Endothelial cell of umbilical vein (primary cell): ENCODE results near the gene OTOP2. TPM values are rescaled to one million over a fixed set of nuclear protein-coding genes. Genes with fewer than 3 reads are reported as not detected.

Experiments used
- BruUV-seq: library from RNA; stranded (reverse); fragments of 400-500 nt; replicated peaks from 2 replicates; lab custom pipeline; 2021; lab: Mats Ljungman, UMichigan
- CTCF ChIA-PET: fragments of 300-600, 350-600 bp; sonication (Branson Sonifier 250); formaldehyde crosslinking; loops from one replicate; lab custom pipeline; 2021; ENCODE audit warnings: antibody characterized with exemption, inconsistent platforms; lab: Charles Lee
- POLR2A ChIA-PET: fragments of 300-600, 350-600 bp; sonication (Branson Sonifier 250); formaldehyde crosslinking; loops from one replicate; lab custom pipeline; 2021; ENCODE audit warnings: antibody characterized with exemption, inconsistent platforms; lab: Charles Lee
- DNase-seq: peaks from one replicate; pipeline ENCODE4 v3.0.0-alpha.2; 2011; ENCODE audit warnings: low read depth, low spot score
- FAIRE-seq: peaks from 2 replicates; lab custom pipeline; 2011; peaks lifted over from hg19 to GRCh38; lab: Jason Lieb, UNC
- H2AFZ ChIP-seq: 2 replicates; pipeline ENCODE4 v1.6.0; 2012; ENCODE audit warnings: low read depth, low read length, control low read depth, inconsistent platforms
- H3K27ac ChIP-seq: 2 replicates; pipeline ENCODE4 v1.5.1; 2011; ENCODE audit warnings: low read depth, mild to moderate bottlenecking, control low read depth, low read length, moderate library complexity; ENCODE audit not compliant: insufficient read depth
- H3K27me3 ChIP-seq, 2 experiments: 2 replicates each; pipeline versions ENCODE4 v1.6.0 to v1.6.1; 2011; ENCODE audit warnings: low read length in 2 of 2, mixed read lengths in 1 of 2; ENCODE audit not compliant: control insufficient read depth in 2 of 2, insufficient read depth in 2 of 2
- H3K36me3 ChIP-seq, 2 experiments: 2 replicates in 1 of 2; 3 replicates in 1 of 2; pipeline ENCODE4 v1.5.1; 2011; ENCODE audit warnings: low read length in 2 of 2, mild to moderate bottlenecking in 1 of 2, moderate library complexity in 1 of 2; ENCODE audit not compliant: control insufficient read depth in 2 of 2, insufficient read depth in 2 of 2; ENCODE audit errors: extremely low read depth in 1 of 2
- H3K4me1 ChIP-seq: 3 replicates; pipeline ENCODE4 v1.5.1; 2011; ENCODE audit warnings: mild to moderate bottlenecking, low read length; ENCODE audit not compliant: control insufficient read depth, insufficient read depth; ENCODE audit errors: extremely low read depth
- H3K4me2 ChIP-seq: 2 replicates; pipeline ENCODE4 v1.6.1; 2011; ENCODE audit warnings: low read length, control low read depth, mixed read lengths; ENCODE audit not compliant: insufficient read depth
- H3K4me3 ChIP-seq, 3 experiments: fragments of 200-600 bp in 1 of 3; sonication (generic), shearing (Covaris generic) in 1 of 3; replicated peaks in 1 of 3; 2 replicates each; pipeline ENCODE4 v1.5.1; 2011 to 2016; ENCODE audit warnings: control low read depth in 3 of 3, low read length in 3 of 3, mild to moderate bottlenecking in 2 of 3, inconsistent platforms in 1 of 3, low read depth in 1 of 3, moderate library complexity in 1 of 3; ENCODE audit not compliant: insufficient read depth in 1 of 3
- H3K79me2 ChIP-seq: 2 replicates; pipeline ENCODE4 v1.6.0; 2012; ENCODE audit warnings: low read length, inconsistent platforms; ENCODE audit not compliant: control insufficient read depth, insufficient read depth
- H3K9ac ChIP-seq: replicated peaks from 2 replicates; pipeline ENCODE3; 2011; ENCODE audit warnings: low read length, control low read depth; ENCODE audit not compliant: insufficient read depth; ENCODE audit errors: extremely low read depth
- H3K9me1 ChIP-seq: replicated peaks from 3 replicates; pipeline ENCODE4 v1.6.0; 2011; ENCODE audit warnings: mild to moderate bottlenecking, low read length; ENCODE audit not compliant: control insufficient read depth, insufficient read depth; ENCODE audit errors: extremely low read depth
- H3K9me3 ChIP-seq: replicated peaks from 2 replicates; pipeline ENCODE4 v1.5.1; 2012; ENCODE audit warnings: low read length, inconsistent platforms; ENCODE audit not compliant: control insufficient read depth, insufficient read depth
- H4K20me1 ChIP-seq: replicated peaks from 2 replicates; pipeline ENCODE3; 2011; ENCODE audit warnings: mild to moderate bottlenecking, low read length; ENCODE audit not compliant: control insufficient read depth, insufficient read depth; ENCODE audit errors: extremely low read depth
- EZH2 ChIP-seq: IDR thresholded peaks from 2 replicates; pipeline ENCODE4 v1.6.1; 2012; ENCODE audit warnings: borderline replicate concordance, low read depth, mild to moderate bottlenecking, moderate library complexity, low read length, inconsistent platforms; ENCODE audit not compliant: severe bottlenecking
- FOS ChIP-seq: IDR thresholded peaks from 2 replicates; pipeline ENCODE4 v1.6.1; 2011; ENCODE audit warnings: mild to moderate bottlenecking, low read length, moderate library complexity, borderline replicate concordance; ENCODE audit not compliant: insufficient read depth
- GATA2 ChIP-seq: IDR thresholded peaks from 2 replicates; pipeline ENCODE4 v1.7.0; 2011; ENCODE audit warnings: low read depth, mild to moderate bottlenecking, moderate library complexity, mixed read lengths, low read length; ENCODE audit not compliant: insufficient read length, insufficient read depth
- dilution Hi-C: fragments of 300-500 bp; cut with MboI; formaldehyde crosslinking; loops from one replicate; pipeline ENCODE4 v1.15.0; 2019; ENCODE audit warnings: low sequenced_read_pairs; ENCODE audit not compliant: extremely low pct_ligation_motif_present
- intact Hi-C: fragments of 100-400 bp; cut with micrococcal nuclease; formaldehyde crosslinking; loops from one replicate; pipeline ENCODE4 v1.10.0; 2022
- polyA plus RNA-seq, 4 experiments: library from polyadenylated mRNA; depleted of rRNA in 3 of 4; stranded (reverse) in 3 of 4; unstranded in 1 of 4; fragments of >200 nt; gene quantifications; 2 replicates each; pipeline versions ENCODE4 v1.2.1 to v1.2.3, GENCODE V29; 2011 to 2012; ENCODE audit warnings: missing spikeins in 1 of 4
- total RNA-seq: library from RNA; stranded (reverse); gene quantifications from 2 replicates; pipeline ENCODE4 v1.2.3, GENCODE V29; 2021

The OTOP2 gene
- total and polyA plus RNA-seq, 2 donors (not counting 3 experiments of a cell fraction or from before 2014, with no cell fraction given) = not detected

DNA sequence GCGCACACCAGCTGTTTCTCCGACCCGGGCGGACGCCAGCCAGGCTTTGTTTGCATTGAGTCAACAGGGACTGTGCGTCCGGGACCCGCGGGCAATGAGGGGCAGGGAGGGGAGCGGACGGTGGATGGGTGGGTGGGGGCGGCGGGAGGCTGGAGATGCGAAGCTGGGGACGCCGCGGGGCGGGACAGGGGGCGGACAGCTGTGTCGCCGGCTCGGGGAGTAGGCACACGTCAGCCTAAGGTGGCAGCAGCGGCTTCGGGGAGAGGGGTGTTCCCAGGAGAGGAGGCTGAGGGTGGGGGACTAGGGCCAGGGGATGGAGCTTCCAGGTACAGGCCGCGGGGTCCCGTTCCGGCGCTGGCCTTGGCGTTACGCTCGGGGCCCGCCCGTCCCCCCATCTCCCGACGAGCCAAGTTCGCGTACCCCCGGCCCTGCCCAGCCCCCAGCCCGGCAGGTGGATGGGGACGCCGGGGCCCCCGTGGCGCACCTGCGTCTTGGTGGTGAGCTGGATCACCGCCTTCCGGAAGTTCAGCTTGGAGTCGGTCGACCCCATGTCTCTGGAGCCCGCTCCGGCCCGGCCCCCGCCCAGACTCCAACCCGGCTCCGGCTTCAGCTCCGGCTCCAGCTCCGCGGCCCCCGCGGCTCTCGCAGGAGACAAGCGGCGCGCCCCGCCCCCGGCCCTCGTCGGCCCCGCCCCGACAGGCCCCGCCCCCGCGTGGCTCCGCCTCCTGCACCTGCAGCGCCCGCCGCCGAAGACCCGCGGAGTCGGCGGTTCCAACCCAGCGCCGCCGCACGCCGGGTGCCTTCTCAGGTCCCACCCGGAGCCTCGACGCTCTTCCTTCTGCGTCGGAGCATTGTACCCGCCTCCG, 48.3 kb downstream of the OTOP2 start, which contains the start of gene HID1:
Gene HID1 (minus strand): TSS at position 653 of the 866 bp plus-strand sequence. CDS start 103 bp downstream, at position 550.
- ChIA-PET CTCF (interaction anchor here (0.7 to 6.9 kb wide), 11 partner anchors 10 to 229 kb away, joined by 3 to 63 read pairs (median 4); partner anchors contain the start of genes CDR2L and MRPL58), POLR2A (interaction anchor here (1.3 to 2.0 kb wide), 3 partner anchors 11 to 99 kb away, joined by 4 to 8 read pairs (median 8); partner anchors contain the start of genes CDR2L and FDXR)
- Histone ChIP-seq H3K4me1 (peaks cover 17% of the 10 kb centered on the region), H3K79me2 (no peaks in the 10 kb centered on the region), H3K4me3 (peak within 1 kb of the TSS; percentile 51 to 89 (median 74)), H3K27me3 (peaks cover 5% of the 10 kb centered on the region in 2 experiments), H4K20me1 (no peaks in the 10 kb centered on the region), H3K36me3 (no peaks in the 10 kb centered on the region), H3K9ac (peak within 1 kb of the TSS; percentile 46), H3K9me1 (no peaks in the 10 kb centered on the region), H3K27ac (no peak within 1 kb of the TSS), H3K9me3 (no peaks in the 10 kb centered on the region), H3K4me2 (peak within 1 kb of the TSS; percentile 53), H2AFZ (peak within 1 kb of the TSS; percentile 90)
- DNase-seq (peak; percentile 39), FAIRE-seq (peak; percentile 70)
- intact Hi-C loops (loop anchor here (1.0 kb wide), 1 partner anchor 10 kb away; no protein-coding TSS in a partner anchor), dilution Hi-C loops (no loop called here)
- peak; percentile 17 for TF ChIP-seq EZH2
- TF ChIP-seq GATA2 = no peak
- BruUV-seq = no TSS peak

DNA sequence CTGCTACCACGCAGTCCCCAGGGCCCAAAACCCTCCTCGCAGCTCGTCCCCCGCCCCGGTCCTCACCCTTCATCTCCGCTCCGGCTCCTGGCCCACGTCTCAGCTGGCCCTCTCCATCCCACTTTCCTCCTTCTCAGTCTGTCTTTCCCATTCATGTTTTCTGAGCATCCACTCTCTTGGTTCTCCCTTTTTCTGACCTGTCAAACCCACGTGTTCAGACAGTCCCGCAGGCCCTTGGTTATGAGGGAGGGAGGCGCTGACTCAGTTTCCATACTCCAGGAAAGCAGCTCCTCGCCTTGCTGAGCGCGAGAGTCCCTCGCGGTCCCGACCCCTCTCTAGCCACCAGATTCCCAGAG, 48.9 kb downstream of the OTOP2 start:
- ChIA-PET CTCF (interaction anchor here (0.7 to 6.9 kb wide), 8 partner anchors 10 to 229 kb away, joined by 3 to 63 read pairs (median 7); partner anchors contain the start of genes CDR2L and MRPL58), POLR2A (interaction anchor here (1.6 to 2.0 kb wide), 2 partner anchors 11 to 15 kb away, joined by 4 to 8 read pairs; partner anchors contain the start of gene CDR2L)
- no peak overlapping the region for H3K4me2 ChIP-seq
- H3K36me3 ChIP-seq = no peaks in the 10 kb centered on the region
- no peaks in the 10 kb centered on the region for H4K20me1 ChIP-seq
- peak overlapping the region; percentile 39 for H2AFZ ChIP-seq
- FAIRE-seq = no peak
- H3K9me1 ChIP-seq = no peaks in the 10 kb centered on the region
- H3K9me3 ChIP-seq = no peaks in the 10 kb centered on the region
- H3K4me1 ChIP-seq = peaks cover 17% of the 10 kb centered on the region
- peaks cover 5 to 6% of the 10 kb centered on the region in 2 experiments for H3K27me3 ChIP-seq
- H3K27ac ChIP-seq = no peak overlapping the region
- no peak for DNase-seq
- dilution Hi-C loops = no loop called here
- H3K4me3 ChIP-seq = peak overlapping the region in 1 of 3 experiments; percentile 89
- intact Hi-C loops = loop anchor here (1.0 kb wide), 1 partner anchor 9 kb away; no protein-coding TSS in a partner anchor
- no peak overlapping the region for H3K9ac ChIP-seq
- H3K79me2 ChIP-seq = no peaks in the 10 kb centered on the region
- TF ChIP-seq EZH2 = peak; percentile 59
- TF ChIP-seq FOS = no peak
- no TSS peak for BruUV-seq
